ENCODE results near the gene PGM1. TPM values are rescaled to one million over a fixed set of nuclear protein-coding genes. Genes with fewer than 3 reads are reported as not detected.

The PGM1 gene
- polyA plus RNA-seq, 3 donors, result 8.2 to 39.8 (median 28.7) TPM

DNA sequence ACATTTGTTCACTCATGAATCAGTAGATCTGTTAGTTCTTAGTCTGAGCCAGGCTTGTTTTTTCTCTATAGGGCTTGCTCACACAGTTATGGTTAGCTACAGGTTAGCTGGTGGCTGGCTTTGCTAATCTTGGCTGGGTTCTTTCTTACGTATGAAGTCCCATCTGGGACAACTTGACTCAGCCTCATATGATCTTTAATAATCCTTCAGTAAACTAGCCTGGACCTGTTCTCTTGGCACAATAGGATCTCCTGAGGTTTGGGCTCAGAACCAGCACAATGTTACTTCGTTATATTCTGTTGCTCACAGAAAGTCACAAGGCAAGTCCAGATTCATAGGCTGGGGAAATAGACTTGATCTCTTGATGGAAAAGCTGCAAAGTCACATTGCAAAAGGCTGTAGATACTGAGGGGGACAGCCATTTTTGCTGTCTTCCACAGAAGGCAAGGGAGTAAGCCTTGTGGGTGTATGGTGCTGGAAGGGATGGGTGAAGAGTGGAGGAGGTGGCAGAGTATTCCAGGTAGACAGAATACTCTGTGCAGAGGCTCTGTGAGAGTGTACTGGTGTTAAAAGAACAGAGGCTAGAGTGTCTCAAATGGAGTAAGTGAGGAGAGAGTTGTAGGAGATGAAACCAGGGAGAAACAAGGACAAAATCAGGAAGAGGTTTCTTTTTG is 45.5 kb upstream of the PGM1 start:
- no peak overlapping the region for H3K9ac ChIP-seq (ENCODE audit: insufficient read depth, low read length, poor library complexity, severe bottlenecking)
- no peaks in the 10 kb centered on the region for H3K4me1 ChIP-seq (ENCODE audit: control insufficient read depth in 1 of 2, insufficient read depth in 2 of 2, low read length in 2 of 2)
- intact Hi-C loops (cut with micrococcal nuclease), result no loop called here
- H3K9me3 ChIP-seq (replicated peaks in 1 of 2; ENCODE audit: control insufficient read depth in 1 of 2, insufficient read depth in 1 of 2, low read length in 2 of 2), result no peaks in the 10 kb centered on the region
- WGBS (ENCODE audit: insufficient coverage), result 100% methylated on average over 2 of the region's 2 CpGs
- H3K36me3 ChIP-seq (replicated peaks in 1 of 2; ENCODE audit: control insufficient read depth in 1 of 2, insufficient read depth in 2 of 2, low read length in 2 of 2), result no peaks in the 10 kb centered on the region
- Mint-ChIP-seq H3K9me3 (no peaks in the 10 kb centered on the region), H3K4me1 (no peaks in the 10 kb centered on the region), H3K36me3 (peaks cover 1 to 3% of the 10 kb centered on the region in 2 donors), H3K27ac (no peak overlapping the region), H3K27me3 (ENCODE audit: low read depth in 3 of 3) (peaks cover 0 to 1% (median 0%) of the 10 kb centered on the region in 3 donors), H3K4me3 (no peak overlapping the region)
- DNase-seq, result no peak
- no peak overlapping the region for H2AFZ ChIP-seq (ENCODE audit: insufficient read depth, low read depth, low read length, poor library complexity, severe bottlenecking)
- no peak overlapping the region for H3K4me2 ChIP-seq (replicated peaks; ENCODE audit: extremely low read depth, low read length, poor library complexity, severe bottlenecking)
- no peak overlapping the region for H3K4me3 ChIP-seq (replicated peaks in 1 of 3; ENCODE audit: low read depth in 2 of 3, low read length in 3 of 3)
- TF ChIP-seq, protein P1, sequence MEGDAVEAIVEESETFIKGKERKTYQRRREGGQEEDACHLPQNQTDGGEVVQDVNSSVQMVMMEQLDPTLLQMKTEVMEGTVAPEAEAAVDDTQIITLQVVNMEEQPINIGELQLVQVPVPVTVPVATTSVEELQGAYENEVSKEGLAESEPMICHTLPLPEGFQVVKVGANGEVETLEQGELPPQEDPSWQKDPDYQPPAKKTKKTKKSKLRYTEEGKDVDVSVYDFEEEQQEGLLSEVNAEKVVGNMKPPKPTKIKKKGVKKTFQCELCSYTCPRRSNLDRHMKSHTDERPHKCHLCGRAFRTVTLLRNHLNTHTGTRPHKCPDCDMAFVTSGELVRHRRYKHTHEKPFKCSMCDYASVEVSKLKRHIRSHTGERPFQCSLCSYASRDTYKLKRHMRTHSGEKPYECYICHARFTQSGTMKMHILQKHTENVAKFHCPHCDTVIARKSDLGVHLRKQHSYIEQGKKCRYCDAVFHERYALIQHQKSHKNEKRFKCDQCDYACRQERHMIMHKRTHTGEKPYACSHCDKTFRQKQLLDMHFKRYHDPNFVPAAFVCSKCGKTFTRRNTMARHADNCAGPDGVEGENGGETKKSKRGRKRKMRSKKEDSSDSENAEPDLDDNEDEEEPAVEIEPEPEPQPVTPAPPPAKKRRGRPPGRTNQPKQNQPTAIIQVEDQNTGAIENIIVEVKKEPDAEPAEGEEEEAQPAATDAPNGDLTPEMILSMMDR (IDR thresholded peaks at IDR 0.05), result no peak
- no peaks in the 10 kb centered on the region for H3K79me2 ChIP-seq (ENCODE audit: insufficient read depth, low read length)
- no peaks in the 10 kb centered on the region for H3K27me3 ChIP-seq (ENCODE audit: control insufficient read depth in 2 of 2, insufficient read depth in 2 of 2, low read length in 2 of 2)
- H4K20me1 ChIP-seq (ENCODE audit: insufficient read depth, low read length), result no peaks in the 10 kb centered on the region
- H3K27ac ChIP-seq (ENCODE audit: low read depth in 1 of 2, low read length in 2 of 2), result no peak overlapping the region

DNA sequence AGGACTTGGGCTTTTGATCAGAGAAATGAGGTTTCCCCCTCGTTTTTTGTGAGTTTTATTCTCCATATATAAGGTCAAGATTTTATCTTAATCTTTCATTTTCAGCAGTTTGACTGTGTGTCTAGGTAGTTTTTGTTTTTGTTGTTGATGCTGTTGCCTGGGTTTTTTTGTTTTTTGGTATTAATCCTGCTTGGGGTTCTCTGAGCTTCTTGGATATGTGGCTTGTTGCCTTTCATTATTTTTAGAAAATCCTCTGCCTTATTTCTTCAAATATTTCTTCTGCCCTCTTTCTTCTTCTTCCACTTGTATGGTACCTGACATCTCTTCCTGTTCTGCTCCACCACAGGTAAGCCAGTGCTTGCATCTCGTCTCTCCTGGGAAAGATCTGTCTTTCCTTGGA is 44.9 kb upstream of the PGM1 start:
- no peaks in the 10 kb centered on the region for H3K79me2 ChIP-seq (ENCODE audit: insufficient read depth, low read length)
- H3K9me3 Mint-ChIP-seq, result no peaks in the 10 kb centered on the region
- intact Hi-C loops (cut with micrococcal nuclease), result no loop called here
- H3K27me3 Mint-ChIP-seq (ENCODE audit: low read depth in 3 of 3), result peaks cover 0 to 1% (median 0%) of the 10 kb centered on the region in 3 donors
- no peak overlapping the region for H3K9ac ChIP-seq (ENCODE audit: insufficient read depth, low read length, poor library complexity, severe bottlenecking)
- no peaks in the 10 kb centered on the region for H3K36me3 ChIP-seq (replicated peaks in 1 of 2; ENCODE audit: control insufficient read depth in 1 of 2, insufficient read depth in 2 of 2, low read length in 2 of 2)
- H3K27ac ChIP-seq (ENCODE audit: low read depth in 1 of 2, low read length in 2 of 2), result no peak overlapping the region
- TF ChIP-seq, protein P1 (IDR thresholded peaks at IDR 0.05), result no peak
- DNase-seq, result no peak
- H3K27ac Mint-ChIP-seq, result no peak overlapping the region
- no peaks in the 10 kb centered on the region for H3K4me1 ChIP-seq (ENCODE audit: control insufficient read depth in 1 of 2, insufficient read depth in 2 of 2, low read length in 2 of 2)
- no CpG with 5 or more reads among the region's 2 CpGs for WGBS (ENCODE audit: insufficient coverage)
- no peaks in the 10 kb centered on the region for H4K20me1 ChIP-seq (ENCODE audit: insufficient read depth, low read length)
- no peak overlapping the region for H3K4me3 ChIP-seq (replicated peaks in 1 of 3; ENCODE audit: low read depth in 2 of 3, low read length in 3 of 3)
- H3K36me3 Mint-ChIP-seq, result peaks cover 1 to 6% of the 10 kb centered on the region in 2 donors
- H3K4me1 Mint-ChIP-seq, result no peaks in the 10 kb centered on the region
- H3K9me3 ChIP-seq (replicated peaks in 1 of 2; ENCODE audit: control insufficient read depth in 1 of 2, insufficient read depth in 1 of 2, low read length in 2 of 2), result no peaks in the 10 kb centered on the region
- H3K27me3 ChIP-seq (ENCODE audit: control insufficient read depth in 2 of 2, insufficient read depth in 2 of 2, low read length in 2 of 2), result no peaks in the 10 kb centered on the region
- no peak overlapping the region for H2AFZ ChIP-seq (ENCODE audit: insufficient read depth, low read depth, low read length, poor library complexity, severe bottlenecking)
- no peak overlapping the region for H3K4me3 Mint-ChIP-seq
- H3K4me2 ChIP-seq (replicated peaks; ENCODE audit: extremely low read depth, low read length, poor library complexity, severe bottlenecking), result no peak overlapping the region

Measured in CD14-positive monocyte (primary cell).